SK-N-SH (cell line): ENCODE measurements around the gene P4HA1. TPM values are rescaled to one million over a fixed set of nuclear protein-coding genes. Genes with fewer than 3 reads are reported as not detected.

Source experiments
- CTCF ChIA-PET: fragments of 300-600, 350-600 bp; formaldehyde crosslinking; extraction: SDS; loops from one replicate; lab custom pipeline; 2021; lab: Yijun Ruan, JAX
- POLR2A ChIA-PET: fragments of 350-600 bp; sonication (Branson Sonifier 250); formaldehyde crosslinking; extraction: SDS; loops from one replicate; lab custom pipeline; 2020; ENCODE audit warnings: antibody characterized with exemption, inconsistent platforms; lab: Yijun Ruan, JAX
- DNase-seq: peaks from one replicate; pipeline ENCODE4 v3.0.0; 2012
- H2AFZ ChIP-seq: fragments of 200-600 bp; sonication (generic); 2 replicates; pipeline ENCODE4 v1.8.1; 2016; ENCODE audit warnings: antibody characterized with exemption, mild to moderate bottlenecking, low read depth
- H3F3A ChIP-seq: fragments of 200-600 bp; sonication (generic); replicated peaks from 2 replicates; pipeline ENCODE3; 2016; ENCODE audit warnings: antibody characterized with exemption, mild to moderate bottlenecking; ENCODE audit not compliant: insufficient read depth
- H3K27ac ChIP-seq, 2 experiments: fragments of 200-500 bp in 1 of 2; fragments of 200-600 bp in 1 of 2; sonication (Bioruptor generic) in 1 of 2; sonication (generic), shearing (Covaris generic) in 1 of 2; 2 replicates each; pipeline versions ENCODE4 v1.5.1 to v1.6.1; 2014 to 2016; ENCODE audit warnings: low read depth in 2 of 2, inconsistent platforms in 1 of 2, low read length in 1 of 2, mild to moderate bottlenecking in 1 of 2, mixed read lengths in 1 of 2
- H3K27me3 ChIP-seq: fragments of 200-600 bp; sonication (generic), shearing (Covaris generic); 2 replicates; pipeline ENCODE4 v1.6.1; 2016; ENCODE audit warnings: mixed run types; ENCODE audit not compliant: insufficient read depth
- H3K36me3 ChIP-seq, 2 experiments: fragments of 200-500 bp in 1 of 2; fragments of 200-600 bp in 1 of 2; sonication (Bioruptor generic) in 1 of 2; sonication (generic) in 1 of 2; replicated peaks in 1 of 2; 2 replicates each; pipeline versions ENCODE3 to v1.5.1; 2014 to 2016; ENCODE audit warnings: low read length in 1 of 2, mild to moderate bottlenecking in 1 of 2; ENCODE audit not compliant: insufficient read depth in 2 of 2, control insufficient read depth in 1 of 2
- H3K4me1 ChIP-seq, 2 experiments: fragments of 200-500 bp in 1 of 2; fragments of 200-600 bp in 1 of 2; sonication (Bioruptor generic) in 1 of 2; sonication (generic), shearing (Covaris generic) in 1 of 2; 2 replicates each; pipeline versions ENCODE4 v1.5.1 to v1.6.1; 2014 to 2016; ENCODE audit warnings: low read depth in 1 of 2, low read length in 1 of 2, mixed run types in 1 of 2; ENCODE audit not compliant: insufficient read depth in 2 of 2, control insufficient read depth in 1 of 2
- H3K4me2 ChIP-seq: fragments of 200-600 bp; sonication (generic), shearing (Covaris generic); 2 replicates; pipeline ENCODE4 v1.6.1; 2017; ENCODE audit warnings: mixed run types
- H3K4me3 ChIP-seq, 2 experiments: fragments of 200-500 bp in 1 of 2; fragments of 200-600 bp in 1 of 2; sonication (Bioruptor generic) in 1 of 2; sonication (generic), shearing (Covaris generic) in 1 of 2; 2 replicates each; pipeline versions ENCODE4 v1.5.1 to v1.8.1; 2014 to 2016; ENCODE audit warnings: low read depth in 2 of 2, inconsistent platforms in 1 of 2, low read length in 1 of 2, mild to moderate bottlenecking in 1 of 2, mixed read lengths in 1 of 2, moderate library complexity in 1 of 2
- H3K79me2 ChIP-seq: fragments of 200-600 bp; sonication (generic); 2 replicates; pipeline ENCODE4 v1.8.1; 2017; ENCODE audit warnings: mild to moderate bottlenecking; ENCODE audit not compliant: insufficient read depth
- H3K9ac ChIP-seq: fragments of 200-600 bp; sonication (generic); 2 replicates; pipeline ENCODE4 v1.6.1; 2017; ENCODE audit warnings: mixed run types
- H3K9me2 ChIP-seq: fragments of 200-600 bp; sonication (generic); 2 replicates; pipeline ENCODE4 v1.6.1; 2017; ENCODE audit warnings: mixed run types
- H3K9me3 ChIP-seq: fragments of 200-600 bp; sonication (generic); 2 replicates; pipeline ENCODE4 v1.6.1; 2017; ENCODE audit warnings: mixed run types, mild to moderate bottlenecking, moderate library complexity
- H4K20me1 ChIP-seq: fragments of 200-600 bp; sonication (generic); 2 replicates; pipeline ENCODE4 v1.6.1; 2017; ENCODE audit warnings: mild to moderate bottlenecking, mixed run types; ENCODE audit not compliant: insufficient read depth
- ELF1 ChIP-seq: IDR thresholded peaks from 2 replicates; pipeline ENCODE4 v1.4.0; 2012
- EZH2phosphoT487 ChIP-seq: fragments of 200-600 bp; sonication (generic); IDR thresholded peaks from 2 replicates; pipeline ENCODE4 v1.6.1; 2017; ENCODE audit warnings: low read depth, mixed run types, mild to moderate bottlenecking, antibody characterized with exemption, moderate library complexity, borderline replicate concordance
- FOXM1 ChIP-seq: IDR thresholded peaks from 2 replicates; pipeline ENCODE4 v1.4.0; 2012; ENCODE audit warnings: low read depth, mild to moderate bottlenecking
- GATA2 ChIP-seq: sonication (generic); formaldehyde crosslinking; IDR thresholded peaks from 2 replicates; pipeline ENCODE4 v1.5.0; 2020; ENCODE audit warnings: mild to moderate bottlenecking, missing genetic modification reagents
- MEF2A ChIP-seq: IDR thresholded peaks from 2 replicates; pipeline ENCODE4 v1.4.0; 2012; ENCODE audit warnings: low read depth, borderline replicate concordance
- NRF1 ChIP-seq: IDR thresholded peaks from 2 replicates; pipeline ENCODE4 v1.6.1; 2012; ENCODE audit warnings: low read depth, mild to moderate bottlenecking, low read length
- POLR2AphosphoS5 ChIP-seq: IDR thresholded peaks from 2 replicates; pipeline ENCODE4 v1.6.1; 2012; ENCODE audit warnings: low read depth, low read length
- RAD21 ChIP-seq: IDR thresholded peaks from 2 replicates; pipeline ENCODE4 v1.6.1; 2012; ENCODE audit warnings: mild to moderate bottlenecking, low read length
- RXRA ChIP-seq: IDR thresholded peaks from 2 replicates; pipeline ENCODE4 v1.4.0; 2012; ENCODE audit warnings: low read depth, mild to moderate bottlenecking, borderline replicate concordance
- SIN3A ChIP-seq: IDR thresholded peaks from 2 replicates; pipeline ENCODE4 v1.6.1; 2012; ENCODE audit warnings: low read depth, mild to moderate bottlenecking, low read length, moderate library complexity, borderline replicate concordance
- SMC3 ChIP-seq: IDR thresholded peaks from 2 replicates; pipeline ENCODE4 v1.6.1; 2012; ENCODE audit warnings: low read depth, low read length, improper control_type of control experiment
- TAF1 ChIP-seq: IDR thresholded peaks from 2 replicates; pipeline ENCODE4 v1.6.1; 2012; ENCODE audit warnings: low read depth, mild to moderate bottlenecking, low read length, moderate library complexity, borderline replicate concordance
- TCF12 ChIP-seq: IDR thresholded peaks from 2 replicates; pipeline ENCODE4 v1.4.0; 2012
- YY1 ChIP-seq: IDR thresholded peaks from 2 replicates; pipeline ENCODE4 v1.4.0; 2012; ENCODE audit warnings: low read depth, mild to moderate bottlenecking
- WGBS: methylation state at CpG from one replicate; pipeline ENCODE4 v1.1.6; 2017; ENCODE audit warnings: low lambda C conversion rate; 5-methylcytosine and 5-hydroxymethylcytosine counted together
- polyA plus RNA-seq, 3 experiments: library from polyadenylated mRNA; depleted of rRNA; stranded (reverse); fragments of >200 nt; gene quantifications; 2 replicates each; pipeline ENCODE4 v1.2.3, GENCODE V29; 2012
- TF ChIP-seq, protein P1 (sequence below): IDR thresholded peaks from 2 replicates; pipeline ENCODE4 v1.6.1; 2012; ENCODE audit warnings: mild to moderate bottlenecking, low read depth, low read length, moderate library complexity
- TF ChIP-seq, protein P2 (sequence below): IDR thresholded peaks from 2 replicates; pipeline ENCODE4; 2012
- TF ChIP-seq, protein P3 (sequence below): IDR thresholded peaks from 2 replicates; pipeline ENCODE4 v1.4.0; 2012; ENCODE audit warnings: low read depth, borderline replicate concordance
- TF ChIP-seq, protein P4 (sequence below): fragments of 150-350 bp; IDR thresholded peaks from 2 replicates; pipeline ENCODE4 v1.6.1; 2016; ENCODE audit warnings: mild to moderate bottlenecking, low read depth, low read length
- TF ChIP-seq, protein P5 (sequence below): fragments of 200-600 bp; sonication (generic); IDR thresholded peaks from 2 replicates; pipeline ENCODE4 v1.6.1; 2017; ENCODE audit warnings: antibody characterized with exemption, mild to moderate bottlenecking, moderate library complexity
- TF ChIP-seq, protein P6 (sequence below): IDR thresholded peaks from 2 replicates; pipeline ENCODE4 v1.4.0; 2012; ENCODE audit warnings: low read depth, borderline replicate concordance

P4HA1 gene
- polyA plus RNA-seq, 1 of the 3 experiments (the other 2 are of a cell fraction), result 34.8 TPM

DNA sequence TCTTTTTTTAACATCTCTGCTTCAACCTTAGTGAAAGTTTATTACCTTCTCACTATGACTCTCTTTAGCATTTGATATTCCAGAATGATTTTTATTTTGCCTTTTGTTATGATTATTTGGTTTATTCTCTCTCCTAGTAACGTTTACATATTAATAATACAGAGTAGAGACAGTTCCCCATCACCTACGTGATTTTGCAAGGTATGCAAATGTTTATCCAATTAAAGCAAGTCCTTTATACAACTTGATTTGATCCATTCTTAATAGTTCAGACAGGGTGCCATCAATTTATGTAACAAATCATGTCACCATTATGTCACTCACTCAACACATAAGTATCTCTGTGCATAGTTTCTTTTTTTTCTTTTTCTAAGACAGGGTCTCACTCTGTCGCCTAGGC lies 44.9 kb upstream of the P4HA1 start (continued):
- TF ChIP-seq, protein P1, sequence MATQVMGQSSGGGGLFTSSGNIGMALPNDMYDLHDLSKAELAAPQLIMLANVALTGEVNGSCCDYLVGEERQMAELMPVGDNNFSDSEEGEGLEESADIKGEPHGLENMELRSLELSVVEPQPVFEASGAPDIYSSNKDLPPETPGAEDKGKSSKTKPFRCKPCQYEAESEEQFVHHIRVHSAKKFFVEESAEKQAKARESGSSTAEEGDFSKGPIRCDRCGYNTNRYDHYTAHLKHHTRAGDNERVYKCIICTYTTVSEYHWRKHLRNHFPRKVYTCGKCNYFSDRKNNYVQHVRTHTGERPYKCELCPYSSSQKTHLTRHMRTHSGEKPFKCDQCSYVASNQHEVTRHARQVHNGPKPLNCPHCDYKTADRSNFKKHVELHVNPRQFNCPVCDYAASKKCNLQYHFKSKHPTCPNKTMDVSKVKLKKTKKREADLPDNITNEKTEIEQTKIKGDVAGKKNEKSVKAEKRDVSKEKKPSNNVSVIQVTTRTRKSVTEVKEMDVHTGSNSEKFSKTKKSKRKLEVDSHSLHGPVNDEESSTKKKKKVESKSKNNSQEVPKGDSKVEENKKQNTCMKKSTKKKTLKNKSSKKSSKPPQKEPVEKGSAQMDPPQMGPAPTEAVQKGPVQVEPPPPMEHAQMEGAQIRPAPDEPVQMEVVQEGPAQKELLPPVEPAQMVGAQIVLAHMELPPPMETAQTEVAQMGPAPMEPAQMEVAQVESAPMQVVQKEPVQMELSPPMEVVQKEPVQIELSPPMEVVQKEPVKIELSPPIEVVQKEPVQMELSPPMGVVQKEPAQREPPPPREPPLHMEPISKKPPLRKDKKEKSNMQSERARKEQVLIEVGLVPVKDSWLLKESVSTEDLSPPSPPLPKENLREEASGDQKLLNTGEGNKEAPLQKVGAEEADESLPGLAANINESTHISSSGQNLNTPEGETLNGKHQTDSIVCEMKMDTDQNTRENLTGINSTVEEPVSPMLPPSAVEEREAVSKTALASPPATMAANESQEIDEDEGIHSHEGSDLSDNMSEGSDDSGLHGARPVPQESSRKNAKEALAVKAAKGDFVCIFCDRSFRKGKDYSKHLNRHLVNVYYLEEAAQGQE, result no peak
- no peak for TF ChIP-seq GATA2 (CRISPR knock-in tag)
- no peak for TF ChIP-seq SIN3A
- TF ChIP-seq RXRA, result no peak
- TF ChIP-seq POLR2AphosphoS5, result no peak

DNA sequence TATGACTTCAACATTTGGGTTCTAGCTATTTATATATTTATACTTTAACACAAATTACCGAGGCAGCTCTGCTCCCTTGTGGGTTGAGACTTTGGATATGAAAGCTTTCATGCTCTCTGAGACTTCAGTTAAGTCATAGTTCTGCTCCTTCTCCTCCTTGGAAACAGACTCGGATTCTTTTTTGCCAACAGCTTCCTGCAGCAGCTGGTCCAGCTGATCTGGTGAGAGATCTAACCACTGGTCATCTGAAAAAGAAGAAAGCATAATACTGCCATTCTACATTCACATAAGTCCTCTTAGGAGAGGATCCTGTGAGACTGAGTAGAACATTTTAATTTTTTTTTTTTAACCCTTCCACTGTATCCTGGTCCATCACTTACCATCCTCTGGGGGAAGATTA lies 42.6 kb upstream of the P4HA1 start:
- ChIA-PET CTCF (interaction anchor here (1.2 to 3.6 kb wide), 3 partner anchors 14 to 305 kb away, joined by 3 to 16 read pairs (median 4); no protein-coding TSS in a partner anchor), POLR2A (no interaction called here)
- no peaks in the 10 kb centered on the region for H4K20me1 ChIP-seq
- H3K4me3 ChIP-seq, result no peak overlapping the region
- no peak overlapping the region for H2AFZ ChIP-seq
- DNase-seq, result no peak
- no peaks in the 10 kb centered on the region for H3K4me1 ChIP-seq
- H3F3A ChIP-seq, result peaks cover 15% of the 10 kb centered on the region
- no peaks in the 10 kb centered on the region for H3K9me2 ChIP-seq
- 86% methylated on average over 2 of the region's 2 CpGs for WGBS
- H3K4me2 ChIP-seq, result no peak overlapping the region
- H3K9ac ChIP-seq, result no peak overlapping the region
- H3K27me3 ChIP-seq, result no peaks in the 10 kb centered on the region
- peaks cover 68 to 70% of the 10 kb centered on the region in 2 experiments for H3K36me3 ChIP-seq
- peaks cover 7% of the 10 kb centered on the region; the same call in 1 of the 2 replicates for H3K79me2 ChIP-seq
- no peaks in the 10 kb centered on the region for H3K9me3 ChIP-seq
- H3K27ac ChIP-seq, result no peak overlapping the region
- TF ChIP-seq FOXM1 (no peak), TCF12 (no peak), ELF1 (no peak), YY1 (no peak), SMC3 (no peak), MEF2A (no peak), RXRA (no peak), TAF1 (no peak), RAD21 (no peak), EZH2phosphoT487 (no peak), GATA2 (CRISPR knock-in tag) (no peak), NRF1 (no peak)
- TF ChIP-seq, protein P2, sequence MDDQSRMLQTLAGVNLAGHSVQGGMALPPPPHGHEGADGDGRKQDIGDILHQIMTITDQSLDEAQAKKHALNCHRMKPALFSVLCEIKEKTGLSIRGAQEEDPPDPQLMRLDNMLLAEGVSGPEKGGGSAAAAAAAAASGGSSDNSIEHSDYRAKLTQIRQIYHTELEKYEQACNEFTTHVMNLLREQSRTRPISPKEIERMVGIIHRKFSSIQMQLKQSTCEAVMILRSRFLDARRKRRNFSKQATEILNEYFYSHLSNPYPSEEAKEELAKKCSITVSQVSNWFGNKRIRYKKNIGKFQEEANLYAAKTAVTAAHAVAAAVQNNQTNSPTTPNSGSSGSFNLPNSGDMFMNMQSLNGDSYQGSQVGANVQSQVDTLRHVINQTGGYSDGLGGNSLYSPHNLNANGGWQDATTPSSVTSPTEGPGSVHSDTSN, result no peak
- TF ChIP-seq, protein P3, sequence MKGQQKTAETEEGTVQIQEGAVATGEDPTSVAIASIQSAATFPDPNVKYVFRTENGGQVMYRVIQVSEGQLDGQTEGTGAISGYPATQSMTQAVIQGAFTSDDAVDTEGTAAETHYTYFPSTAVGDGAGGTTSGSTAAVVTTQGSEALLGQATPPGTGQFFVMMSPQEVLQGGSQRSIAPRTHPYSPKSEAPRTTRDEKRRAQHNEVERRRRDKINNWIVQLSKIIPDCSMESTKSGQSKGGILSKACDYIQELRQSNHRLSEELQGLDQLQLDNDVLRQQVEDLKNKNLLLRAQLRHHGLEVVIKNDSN, result no peak
- TF ChIP-seq, protein P4, sequence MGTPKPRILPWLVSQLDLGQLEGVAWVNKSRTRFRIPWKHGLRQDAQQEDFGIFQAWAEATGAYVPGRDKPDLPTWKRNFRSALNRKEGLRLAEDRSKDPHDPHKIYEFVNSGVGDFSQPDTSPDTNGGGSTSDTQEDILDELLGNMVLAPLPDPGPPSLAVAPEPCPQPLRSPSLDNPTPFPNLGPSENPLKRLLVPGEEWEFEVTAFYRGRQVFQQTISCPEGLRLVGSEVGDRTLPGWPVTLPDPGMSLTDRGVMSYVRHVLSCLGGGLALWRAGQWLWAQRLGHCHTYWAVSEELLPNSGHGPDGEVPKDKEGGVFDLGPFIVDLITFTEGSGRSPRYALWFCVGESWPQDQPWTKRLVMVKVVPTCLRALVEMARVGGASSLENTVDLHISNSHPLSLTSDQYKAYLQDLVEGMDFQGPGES, result no peak
- TF ChIP-seq, protein P5, sequence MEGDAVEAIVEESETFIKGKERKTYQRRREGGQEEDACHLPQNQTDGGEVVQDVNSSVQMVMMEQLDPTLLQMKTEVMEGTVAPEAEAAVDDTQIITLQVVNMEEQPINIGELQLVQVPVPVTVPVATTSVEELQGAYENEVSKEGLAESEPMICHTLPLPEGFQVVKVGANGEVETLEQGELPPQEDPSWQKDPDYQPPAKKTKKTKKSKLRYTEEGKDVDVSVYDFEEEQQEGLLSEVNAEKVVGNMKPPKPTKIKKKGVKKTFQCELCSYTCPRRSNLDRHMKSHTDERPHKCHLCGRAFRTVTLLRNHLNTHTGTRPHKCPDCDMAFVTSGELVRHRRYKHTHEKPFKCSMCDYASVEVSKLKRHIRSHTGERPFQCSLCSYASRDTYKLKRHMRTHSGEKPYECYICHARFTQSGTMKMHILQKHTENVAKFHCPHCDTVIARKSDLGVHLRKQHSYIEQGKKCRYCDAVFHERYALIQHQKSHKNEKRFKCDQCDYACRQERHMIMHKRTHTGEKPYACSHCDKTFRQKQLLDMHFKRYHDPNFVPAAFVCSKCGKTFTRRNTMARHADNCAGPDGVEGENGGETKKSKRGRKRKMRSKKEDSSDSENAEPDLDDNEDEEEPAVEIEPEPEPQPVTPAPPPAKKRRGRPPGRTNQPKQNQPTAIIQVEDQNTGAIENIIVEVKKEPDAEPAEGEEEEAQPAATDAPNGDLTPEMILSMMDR, result no peak
- TF ChIP-seq, protein P6, sequence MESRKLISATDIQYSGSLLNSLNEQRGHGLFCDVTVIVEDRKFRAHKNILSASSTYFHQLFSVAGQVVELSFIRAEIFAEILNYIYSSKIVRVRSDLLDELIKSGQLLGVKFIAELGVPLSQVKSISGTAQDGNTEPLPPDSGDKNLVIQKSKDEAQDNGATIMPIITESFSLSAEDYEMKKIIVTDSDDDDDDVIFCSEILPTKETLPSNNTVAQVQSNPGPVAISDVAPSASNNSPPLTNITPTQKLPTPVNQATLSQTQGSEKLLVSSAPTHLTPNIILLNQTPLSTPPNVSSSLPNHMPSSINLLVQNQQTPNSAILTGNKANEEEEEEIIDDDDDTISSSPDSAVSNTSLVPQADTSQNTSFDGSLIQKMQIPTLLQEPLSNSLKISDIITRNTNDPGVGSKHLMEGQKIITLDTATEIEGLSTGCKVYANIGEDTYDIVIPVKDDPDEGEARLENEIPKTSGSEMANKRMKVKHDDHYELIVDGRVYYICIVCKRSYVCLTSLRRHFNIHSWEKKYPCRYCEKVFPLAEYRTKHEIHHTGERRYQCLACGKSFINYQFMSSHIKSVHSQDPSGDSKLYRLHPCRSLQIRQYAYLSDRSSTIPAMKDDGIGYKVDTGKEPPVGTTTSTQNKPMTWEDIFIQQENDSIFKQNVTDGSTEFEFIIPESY, result no peak
